Upper lobe of right lung (tissue), 1 donor: ENCODE measurements around the gene CABYR. TPM values are rescaled to one million over a fixed set of nuclear protein-coding genes. Genes with fewer than 3 reads are reported as not detected.

Experiments used
- ATAC-seq: fragments of 200-7000 bp; cut with Tn5 transposase; one replicate; pipeline ENCODE4 v1.9.1; 2020; ENCODE audit warnings: mild to moderate bottlenecking, moderate library complexity
- DNase-seq: peaks from one replicate; pipeline ENCODE4 v3.0.0-alpha.2; 2020
- H3K27ac ChIP-seq: fragments of 200-600 bp; one replicate; pipeline ENCODE4 v1.8.0; 2022
- H3K27me3 ChIP-seq: fragments of 200-600 bp; one replicate; pipeline ENCODE4 v1.8.0; 2022; ENCODE audit warnings: mild to moderate bottlenecking
- H3K36me3 ChIP-seq: fragments of 200-600 bp; one replicate; pipeline ENCODE4 v1.8.0; 2022
- H3K4me1 ChIP-seq: fragments of 200-600 bp; one replicate; pipeline ENCODE4 v1.8.0; 2022
- H3K4me3 ChIP-seq: fragments of 200-600 bp; one replicate; pipeline ENCODE4 v1.8.0; 2022; ENCODE audit warnings: mild to moderate bottlenecking
- H3K9me3 ChIP-seq: fragments of 200-600 bp; one replicate; pipeline ENCODE4 v1.8.0; 2022
- CTCF ChIP-seq: fragments of 200-600 bp; IDR thresholded peaks from one replicate; pipeline ENCODE4 v1.8.0; 2022; ENCODE audit warnings: antibody characterized with exemption
- intact Hi-C: fragments of 100-400 bp; cut with DNase I; formaldehyde crosslinking; loops from one replicate; pipeline ENCODE4 v1.11.0; 2022
- total RNA-seq: library from RNA; stranded (reverse); fragmentation: NEBNext Ultra II Directional; extraction: Animal tissue kit (Norgen Biotek cat#: 25700); gene quantifications from one replicate; pipeline ENCODE4 v1.2.1, GENCODE V29; 2021
- donor health status: DM: no; HTN: yes; CAD: no; lungs with severe emphysema.

Gene CABYR
- total RNA-seq, 1 donor from 2014 or later = 1.1 TPM

- Histone ChIP-seq H3K4me3 (no peak overlapping the region), H3K4me1 (no peaks in the 10 kb centered on the region), H3K27ac (no peak overlapping the region), H3K27me3 (no peaks in the 10 kb centered on the region), H3K9me3 (no peaks in the 10 kb centered on the region), H3K36me3 (peaks cover 30% of the 10 kb centered on the region)
- no peak for TF ChIP-seq CTCF
- DNase-seq = no peak
- intact Hi-C loops = no loop called here
- ATAC-seq = no peak
Measured at GRCh38 chr18:24157855-24158254, 19.0 kb downstream of the CABYR start.

- intact Hi-C loops = no loop called here
- no peaks in the 10 kb centered on the region for H3K4me1 ChIP-seq
- H3K27me3 ChIP-seq = no peaks in the 10 kb centered on the region
- ATAC-seq (no peak), DNase-seq (no peak)
- TF ChIP-seq CTCF = no peak
- no peak overlapping the region for H3K27ac ChIP-seq
- peaks cover 45% of the 10 kb centered on the region for H3K36me3 ChIP-seq
- no peak overlapping the region for H3K4me3 ChIP-seq
- no peaks in the 10 kb centered on the region for H3K9me3 ChIP-seq
Measured at GRCh38 chr18:24160086-24160485, 21.2 kb downstream of the CABYR start.

- no peak for TF ChIP-seq CTCF
- Histone ChIP-seq H3K9me3 (no peaks in the 10 kb centered on the region), H3K4me3 (no peak overlapping the region), H3K27ac (no peak overlapping the region), H3K27me3 (no peaks in the 10 kb centered on the region), H3K4me1 (no peaks in the 10 kb centered on the region), H3K36me3 (peaks cover 57% of the 10 kb centered on the region)
- intact Hi-C loops = no loop called here
- no peak for ATAC-seq
- no peak for DNase-seq
Measured at GRCh38 chr18:24161304-24161703, 22.4 kb downstream of the CABYR start.

- H3K4me1 ChIP-seq = no peaks in the 10 kb centered on the region
- no peak overlapping the region for H3K27ac ChIP-seq
- no peak for DNase-seq
- H3K27me3 ChIP-seq = no peaks in the 10 kb centered on the region
- peaks cover 58% of the 10 kb centered on the region for H3K36me3 ChIP-seq
- no peak for TF ChIP-seq CTCF
- intact Hi-C loops = no loop called here
- no peak overlapping the region for H3K4me3 ChIP-seq
- no peak for ATAC-seq
- no peaks in the 10 kb centered on the region for H3K9me3 ChIP-seq
Measured at GRCh38 chr18:24168496-24168895, 29.6 kb downstream of the CABYR start.

GRCh38 chr18:24170360-24170759, 31.5 kb downstream of the CABYR start:
- Histone ChIP-seq H3K27ac (no peak overlapping the region), H3K27me3 (no peaks in the 10 kb centered on the region), H3K4me1 (no peaks in the 10 kb centered on the region), H3K9me3 (no peaks in the 10 kb centered on the region), H3K4me3 (no peak overlapping the region), H3K36me3 (peaks cover 57% of the 10 kb centered on the region)
- no peak for TF ChIP-seq CTCF
- no peak for ATAC-seq
- intact Hi-C loops = no loop called here
- DNase-seq = no peak

GRCh38 chr18:24173997-24174396, 35.1 kb downstream of the CABYR start:
- no peak overlapping the region for H3K27ac ChIP-seq
- ATAC-seq = no peak
- no peaks in the 10 kb centered on the region for H3K27me3 ChIP-seq
- H3K9me3 ChIP-seq = no peaks in the 10 kb centered on the region
- TF ChIP-seq CTCF = no peak
- no peak for DNase-seq
- H3K4me1 ChIP-seq = peaks cover 8% of the 10 kb centered on the region
- peaks cover 26% of the 10 kb centered on the region for H3K36me3 ChIP-seq
- H3K4me3 ChIP-seq = no peak overlapping the region
- intact Hi-C loops = no loop called here
